NT2/D1 (cell line): Measurements from ENCODE around the gene ZSWIM9.
"Not testable (repeated sequence)": the region's sequence is repeated elsewhere in the genome, so short reads cannot be mapped to it uniquely, and the experiment has no call there.

ENCODE experiments used
- DNase-seq: peaks from one replicate; pipeline ENCODE4 v3.0.0-alpha.2; 2011; ENCODE audit warnings: low read depth, low spot score
- H3K27me3 ChIP-seq: 2 replicates; pipeline ENCODE4 v1.6.0; 2011; ENCODE audit warnings: mild to moderate bottlenecking; ENCODE audit not compliant: insufficient read length, insufficient read depth
- H3K36me3 ChIP-seq: 2 replicates; pipeline ENCODE4 v1.6.1; 2011; ENCODE audit warnings: mild to moderate bottlenecking, low read length, mixed read lengths; ENCODE audit not compliant: insufficient read depth, insufficient read length
- H3K4me1 ChIP-seq: 2 replicates; pipeline ENCODE4 v1.5.1; 2011; ENCODE audit not compliant: insufficient read depth, insufficient read length
- H3K4me3 ChIP-seq: 2 replicates; pipeline ENCODE4 v1.5.1; 2011; ENCODE audit warnings: low read depth; ENCODE audit not compliant: insufficient read length
- H3K9ac ChIP-seq: 2 replicates; pipeline ENCODE4 v1.6.0; 2011; ENCODE audit warnings: low read depth; ENCODE audit not compliant: insufficient read length
- H3K9me3 ChIP-seq: 2 replicates; pipeline ENCODE4 v1.5.1; 2011; ENCODE audit warnings: mild to moderate bottlenecking, low read length; ENCODE audit not compliant: insufficient read depth
- SUZ12 ChIP-seq: IDR thresholded peaks from 2 replicates; pipeline ENCODE4 v1.6.1; 2011; ENCODE audit not compliant: insufficient read length, insufficient read depth; ENCODE audit errors: extremely low read depth
- YY1 ChIP-seq: IDR thresholded peaks from 2 replicates; pipeline ENCODE4 v1.6.1; 2011; ENCODE audit not compliant: insufficient read length, insufficient read depth
- ZNF274 ChIP-seq: IDR thresholded peaks from 2 replicates; pipeline ENCODE4 v1.6.1; 2011; ENCODE audit warnings: mild to moderate bottlenecking, low read depth, low read length

The ZSWIM9 gene

DNA sequence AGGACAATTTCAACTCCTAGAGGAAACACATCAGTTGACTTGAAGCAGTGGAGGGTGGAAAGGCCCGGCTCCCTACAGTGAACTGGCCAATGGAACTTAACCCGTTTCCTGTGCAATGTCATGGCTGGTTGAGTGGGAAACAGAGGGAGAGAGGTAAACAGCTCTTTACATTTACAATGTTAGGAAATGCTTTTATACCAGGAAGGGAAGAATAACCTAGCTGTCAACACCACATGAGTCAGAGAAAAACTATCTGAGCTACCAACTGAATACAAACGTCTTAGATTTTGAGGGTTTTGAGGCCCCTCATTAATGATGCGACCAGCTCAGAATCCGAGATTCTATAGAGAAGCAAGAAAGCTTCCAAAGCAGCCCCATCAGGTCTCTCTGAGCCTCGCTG is 48.5 kb downstream of the ZSWIM9 start:
- no peaks in the 10 kb centered on the region for H3K27me3 ChIP-seq
- no peak overlapping the region for H3K9ac ChIP-seq
- H3K4me3 ChIP-seq, result no peak overlapping the region
- DNase-seq, result no peak
- no peaks in the 10 kb centered on the region for H3K36me3 ChIP-seq
- no peaks in the 10 kb centered on the region for H3K9me3 ChIP-seq
- TF ChIP-seq SUZ12 (no peak), ZNF274 (no peak), YY1 (no peak)
- no peaks in the 10 kb centered on the region for H3K4me1 ChIP-seq

DNA sequence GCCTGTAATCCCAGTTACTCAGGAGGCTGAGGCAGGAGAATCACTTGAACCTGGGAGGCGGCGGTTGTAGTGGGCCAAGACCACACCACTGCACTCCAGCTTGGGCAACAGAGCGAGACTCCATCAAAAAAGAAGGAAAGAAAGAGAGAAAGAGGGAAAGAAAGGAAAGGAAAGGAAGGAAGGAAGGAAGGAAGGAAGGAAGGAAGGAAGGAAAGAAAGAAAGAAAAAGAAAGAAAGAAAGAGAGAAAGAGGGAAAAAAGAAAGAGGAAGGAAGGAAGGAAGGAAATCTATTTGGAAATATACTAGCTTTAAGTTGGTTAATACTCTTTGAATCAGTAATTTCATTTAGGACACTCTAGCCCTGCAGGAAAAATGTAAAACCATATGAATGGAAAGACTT is 50.3 kb downstream of the ZSWIM9 start:
- H3K36me3 ChIP-seq, H3K9ac ChIP-seq, H3K4me1 ChIP-seq, H3K4me3 ChIP-seq, DNase-seq, H3K27me3 ChIP-seq, H3K9me3 ChIP-seq: not testable (repeated sequence)

DNA sequence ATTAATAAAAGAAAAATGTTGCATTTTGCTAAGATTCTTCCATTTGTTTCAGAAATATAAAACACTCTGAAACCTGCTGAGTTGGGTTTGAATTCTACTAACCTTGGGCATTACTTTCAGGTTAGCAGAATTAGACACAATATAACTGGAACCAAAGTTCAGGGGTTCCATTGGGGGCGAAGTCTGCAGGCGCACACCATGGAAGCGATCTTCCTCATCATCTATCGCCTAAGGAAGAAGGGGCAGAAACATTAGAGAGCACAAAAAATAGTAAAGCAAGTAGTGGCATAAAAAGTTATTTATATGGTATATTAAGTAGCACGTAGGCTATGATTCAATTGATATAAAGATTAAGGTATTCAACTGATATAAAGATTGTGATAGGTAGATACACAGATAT is 51.1 kb downstream of the ZSWIM9 start:
- DNase-seq, result no peak
- no peaks in the 10 kb centered on the region for H3K27me3 ChIP-seq
- H3K9me3 ChIP-seq, result no peaks in the 10 kb centered on the region
- H3K4me3 ChIP-seq, result no peak overlapping the region
- no peaks in the 10 kb centered on the region for H3K4me1 ChIP-seq
- no peaks in the 10 kb centered on the region for H3K36me3 ChIP-seq
- H3K9ac ChIP-seq, result no peak overlapping the region
- TF ChIP-seq ZNF274 (no peak), SUZ12 (no peak), YY1 (no peak)

- Histone ChIP-seq H3K9me3 (no peaks in the 10 kb centered on the region), H3K36me3 (no peaks in the 10 kb centered on the region), H3K9ac (no peak overlapping the region), H3K4me3 (no peak overlapping the region), H3K4me1 (no peaks in the 10 kb centered on the region), H3K27me3 (no peaks in the 10 kb centered on the region)
- TF ChIP-seq SUZ12, result no peak
- TF ChIP-seq YY1, result no peak
- TF ChIP-seq ZNF274, result no peak
- no peak for DNase-seq
These were observed 60.2 kb downstream of the ZSWIM9 start for GRCh38 chr19:48230555-48231129.

- Histone ChIP-seq H3K27me3 (no peaks in the 10 kb centered on the region), H3K4me3 (no peak overlapping the region), H3K9ac (no peak overlapping the region), H3K4me1 (no peaks in the 10 kb centered on the region), H3K9me3 (no peaks in the 10 kb centered on the region), H3K36me3 (peaks cover 4% of the 10 kb centered on the region)
- no peak for TF ChIP-seq SUZ12
- no peak for TF ChIP-seq YY1
- no peak for TF ChIP-seq ZNF274
- DNase-seq, result no peak
These were observed 66.6 kb downstream of the ZSWIM9 start for GRCh38 chr19:48237057-48237456.

GRCh38 chr19:48239120-48239519 is 68.6 kb downstream of the ZSWIM9 start:
- Histone ChIP-seq H3K9ac (no peak overlapping the region), H3K4me1 (no peaks in the 10 kb centered on the region), H3K9me3 (no peaks in the 10 kb centered on the region), H3K36me3 (peaks cover 4% of the 10 kb centered on the region), H3K4me3 (no peak overlapping the region), H3K27me3 (no peaks in the 10 kb centered on the region)
- TF ChIP-seq SUZ12 (no peak), YY1 (no peak), ZNF274 (no peak)
- no peak for DNase-seq

DNA sequence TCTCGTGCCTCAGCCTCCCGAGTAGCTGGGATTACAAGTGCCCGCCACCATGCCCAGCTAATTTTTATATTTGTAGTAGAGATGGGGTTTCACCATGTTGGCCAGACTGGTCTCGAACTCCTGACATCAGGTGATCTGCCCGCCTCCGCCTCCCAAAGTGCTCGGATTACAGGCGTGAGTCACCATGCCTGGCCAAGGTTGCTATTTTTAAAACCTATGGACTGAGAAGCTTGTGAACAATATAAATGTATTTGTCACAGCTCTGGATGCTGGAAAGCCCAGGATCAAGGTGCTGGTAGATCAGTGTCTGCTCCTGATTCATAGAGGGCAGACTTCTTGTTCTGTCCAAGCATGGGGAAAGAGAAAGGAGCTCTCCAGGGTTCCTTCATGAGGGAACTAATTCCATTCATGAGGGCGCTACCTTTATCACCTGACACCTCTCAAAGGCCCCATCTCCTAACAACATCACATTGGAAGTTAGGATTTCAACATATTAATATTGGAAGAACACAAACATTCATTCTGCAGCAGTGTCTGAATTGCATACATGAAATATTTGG is 69.2 kb downstream of the ZSWIM9 start:
- Histone ChIP-seq H3K9ac (no peak overlapping the region), H3K36me3 (peaks cover 4% of the 10 kb centered on the region), H3K4me1 (no peaks in the 10 kb centered on the region), H3K27me3 (no peaks in the 10 kb centered on the region), H3K9me3 (no peaks in the 10 kb centered on the region), H3K4me3 (no peak overlapping the region)
- no peak for TF ChIP-seq YY1
- DNase-seq, result no peak

DNA sequence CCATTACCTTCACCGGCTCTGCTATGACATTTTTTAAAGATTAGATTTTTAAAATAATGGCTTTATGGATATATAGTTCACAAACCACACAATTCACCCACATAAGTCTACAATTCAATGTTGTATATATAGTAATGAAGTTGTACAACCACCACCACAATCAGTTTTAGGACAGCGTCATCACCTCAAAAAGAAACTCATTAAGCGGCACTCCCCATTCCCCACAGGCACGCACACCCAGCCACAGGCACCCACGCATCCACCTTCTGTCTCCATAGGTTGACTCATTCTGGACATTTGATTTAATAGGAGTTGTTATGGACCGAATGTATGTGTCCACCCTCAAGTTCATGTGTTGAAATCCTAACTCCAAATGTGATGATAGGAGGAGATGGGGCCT is 71.3 kb downstream of the ZSWIM9 start:
- not testable (repeated sequence) for DNase-seq, H3K9me3 ChIP-seq, H3K36me3 ChIP-seq, H3K4me3 ChIP-seq, H3K9ac ChIP-seq, H3K27me3 ChIP-seq, H3K4me1 ChIP-seq
